HCT116 (cell line): Measurements from ENCODE around the gene SCO1. TPM values are rescaled to one million over a fixed set of nuclear protein-coding genes. Genes with fewer than 3 reads are reported as not detected.

Experiments
- ATAC-seq: fragments of 200-7000 bp; cut with Tn5 transposase; 2 replicates; pipeline ENCODE4 v1.9.1; 2020; ENCODE audit warnings: mild to moderate bottlenecking, moderate library complexity
- BruUV-seq: library from RNA; stranded (reverse); fragments of 400-500 nt; replicated peaks from 2 replicates; lab custom pipeline; 2021; lab: Mats Ljungman, UMichigan
- CTCF ChIA-PET: fragments of 300-600 bp; sonication (Branson Sonifier 250); formaldehyde crosslinking; loops from one replicate; lab custom pipeline; 2021; ENCODE audit warnings: antibody characterized with exemption; lab: Charles Lee
- POLR2A ChIA-PET: fragments of 300-600, 350-600 bp; sonication (Branson Sonifier 250); formaldehyde crosslinking; loops from one replicate; lab custom pipeline; 2021; ENCODE audit warnings: antibody characterized with exemption; lab: Charles Lee
- RAD21 ChIA-PET, 2 experiments: fragments of 300-600 bp; sonication (Branson Sonifier 250); formaldehyde crosslinking; loops; one replicate each; lab custom pipeline; 2023; ENCODE audit warnings: low total read pairs in 2 of 2; ENCODE audit not compliant: uncharacterized antibody in 2 of 2, unreplicated experiment in 2 of 2, low non-redundant PET in 1 of 2; lab: Charles Lee
- DNase-seq: peaks from one replicate; pipeline ENCODE4 v3.0.0-alpha.2; 2010; ENCODE audit warnings: low read depth, low spot score
- H2AFZ ChIP-seq: fragments of 200-600 bp; shearing (Covaris generic), sonication (generic); 2 replicates; pipeline ENCODE4 v1.6.1; 2017; ENCODE audit warnings: low read depth, mixed run types, mixed read lengths, antibody characterized with exemption, low read length; ENCODE audit not compliant: poor library complexity, severe bottlenecking
- H3K27ac ChIP-seq: 2 replicates; pipeline ENCODE4 v1.5.1; 2012; ENCODE audit warnings: low read depth, low read length
- H3K27me3 ChIP-seq: fragments of 200-600 bp; sonication (generic); 2 replicates; pipeline ENCODE4 v1.6.1; 2016; ENCODE audit warnings: mixed run types, low read length, mixed read lengths; ENCODE audit not compliant: insufficient read depth
- H3K36me3 ChIP-seq, 2 experiments: fragments of 200-500 bp in 1 of 2; fragments of 200-600 bp in 1 of 2; sonication (Bioruptor generic) in 1 of 2; sonication (generic) in 1 of 2; 2 replicates each; pipeline versions ENCODE4 v1.5.1 to v1.6.1; 2014 to 2016; ENCODE audit warnings: low read length in 2 of 2, inconsistent platforms in 1 of 2, mixed read lengths in 1 of 2, mixed run types in 1 of 2; ENCODE audit not compliant: insufficient read depth in 2 of 2, control insufficient read depth in 1 of 2
- H3K4me1 ChIP-seq, 2 experiments: fragments of 200-600 bp in 1 of 2; sonication (generic) in 1 of 2; 2 replicates each; pipeline versions ENCODE4 v1.5.1 to v1.6.1; 2012 to 2017; ENCODE audit warnings: low read length in 2 of 2, inconsistent platforms in 1 of 2, mild to moderate bottlenecking in 1 of 2, mixed read lengths in 1 of 2, mixed run types in 1 of 2, moderate library complexity in 1 of 2; ENCODE audit not compliant: insufficient read depth in 2 of 2, control insufficient read depth in 1 of 2
- H3K4me2 ChIP-seq: fragments of 200-600 bp; sonication (generic); 2 replicates; pipeline ENCODE4 v1.6.1; 2017; ENCODE audit warnings: mixed run types, low read length, mixed read lengths
- H3K4me3 ChIP-seq, 2 experiments: fragments of 200-600 bp in 1 of 2; sonication (generic) in 1 of 2; replicated peaks in 1 of 2; 2 replicates each; pipeline ENCODE4 v1.5.1; 2011 to 2016; ENCODE audit warnings: low read length in 2 of 2, control low read depth in 1 of 2, low read depth in 1 of 2, mild to moderate bottlenecking in 1 of 2, mixed read lengths in 1 of 2, mixed run types in 1 of 2
- H3K79me2 ChIP-seq: fragments of 200-600 bp; sonication (generic); 2 replicates; pipeline ENCODE4 v1.6.1; 2017; ENCODE audit warnings: mild to moderate bottlenecking, mixed run types, low read length, moderate library complexity, mixed read lengths; ENCODE audit not compliant: insufficient read depth
- H3K9ac ChIP-seq: fragments of 200-600 bp; sonication (generic); 2 replicates; pipeline ENCODE4 v1.6.1; 2016; ENCODE audit warnings: low read length, mixed read lengths
- H3K9me2 ChIP-seq: fragments of 200-600 bp; sonication (generic), shearing (Covaris generic); 2 replicates; pipeline ENCODE4 v1.6.1; 2017; ENCODE audit warnings: mixed run types, mild to moderate bottlenecking, moderate library complexity; ENCODE audit not compliant: insufficient read depth
- H3K9me3 ChIP-seq, 2 experiments: fragments of 200-500 bp in 1 of 2; fragments of 200-600 bp in 1 of 2; sonication (Bioruptor generic) in 1 of 2; sonication (generic) in 1 of 2; 2 replicates each; pipeline ENCODE4 v1.6.1; 2014 to 2017; ENCODE audit warnings: low read length in 2 of 2, mixed read lengths in 2 of 2, inconsistent platforms in 1 of 2, low read depth in 1 of 2, mild to moderate bottlenecking in 1 of 2, mixed run types in 1 of 2, moderate library complexity in 1 of 2; ENCODE audit not compliant: control insufficient read depth in 1 of 2, insufficient read depth in 1 of 2
- H4K20me1 ChIP-seq: fragments of 200-600 bp; sonication (generic), shearing (Covaris generic); 2 replicates; pipeline ENCODE4 v1.6.1; 2017; ENCODE audit warnings: mixed run types, mild to moderate bottlenecking, moderate library complexity; ENCODE audit not compliant: insufficient read depth
- EGR1 ChIP-seq: IDR thresholded peaks from 2 replicates; pipeline ENCODE4 v1.6.1; 2012; ENCODE audit warnings: low read depth
- ELF1 ChIP-seq: IDR thresholded peaks from 2 replicates; pipeline ENCODE4 v1.6.1; 2012; ENCODE audit warnings: low read depth, borderline replicate concordance
- EZH2 ChIP-seq: fragments of 200-600 bp; sonication (generic); IDR thresholded peaks from 2 replicates; pipeline ENCODE4 v1.6.1; 2017; ENCODE audit warnings: antibody characterized with exemption, mixed run types
- FOSL1 ChIP-seq: IDR thresholded peaks from 2 replicates; pipeline ENCODE4 v1.6.1; 2012; ENCODE audit warnings: low read depth
- JUND ChIP-seq: IDR thresholded peaks from 2 replicates; pipeline ENCODE4 v1.6.1; 2012
- POLR2A ChIP-seq: IDR thresholded peaks from 2 replicates; pipeline ENCODE4 v1.7.0; 2011; ENCODE audit warnings: borderline replicate concordance; ENCODE audit not compliant: insufficient read depth, insufficient read length; ENCODE audit errors: extremely low read depth
- SRF ChIP-seq: IDR thresholded peaks from 2 replicates; pipeline ENCODE4 v1.6.1; 2012; ENCODE audit warnings: low read depth
- ZNF274 ChIP-seq: fragments of 200-500 bp; sonication (Bioruptor generic); IDR thresholded peaks from 2 replicates; pipeline ENCODE4 v1.6.1; 2014; ENCODE audit warnings: mild to moderate bottlenecking, low read depth, low read length, inconsistent platforms
- intact Hi-C: fragments of 100-400 bp; cut with micrococcal nuclease; formaldehyde crosslinking; loops from 2 replicates; pipeline ENCODE4 v1.10.0; 2022
- total RNA-seq: library from RNA; stranded (reverse); gene quantifications from one replicate; pipeline ENCODE4 v1.2.1, GENCODE V29; 2021; ENCODE audit not compliant: unreplicated experiment
- TF ChIP-seq, protein P1 (sequence below): IDR thresholded peaks from 2 replicates; pipeline ENCODE4 v1.6.1; 2012; ENCODE audit warnings: low read depth

The SCO1 gene
- total RNA-seq, 1 experiment from 2014 or later: 35.8 TPM

DNA sequence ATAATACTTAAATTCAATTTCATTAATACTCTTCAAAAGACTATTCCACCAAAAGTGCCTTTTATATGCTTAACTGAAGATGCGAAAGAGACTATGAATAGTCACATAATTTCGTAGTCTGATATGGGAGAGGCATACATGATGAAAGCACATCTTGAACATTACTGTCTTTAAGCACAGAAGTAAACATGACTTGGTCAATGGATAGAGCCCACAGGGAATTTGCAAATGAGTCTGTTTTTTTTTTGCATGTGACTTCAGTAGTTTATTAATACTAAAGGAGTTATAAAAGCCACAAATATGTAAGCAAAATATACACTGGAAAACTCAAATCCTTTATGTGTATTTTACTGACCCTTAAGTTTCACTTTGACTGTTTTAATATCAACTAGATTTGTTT lies 16.0 kb upstream of the SCO1 start (continued):
- TF ChIP-seq, protein P1, sequence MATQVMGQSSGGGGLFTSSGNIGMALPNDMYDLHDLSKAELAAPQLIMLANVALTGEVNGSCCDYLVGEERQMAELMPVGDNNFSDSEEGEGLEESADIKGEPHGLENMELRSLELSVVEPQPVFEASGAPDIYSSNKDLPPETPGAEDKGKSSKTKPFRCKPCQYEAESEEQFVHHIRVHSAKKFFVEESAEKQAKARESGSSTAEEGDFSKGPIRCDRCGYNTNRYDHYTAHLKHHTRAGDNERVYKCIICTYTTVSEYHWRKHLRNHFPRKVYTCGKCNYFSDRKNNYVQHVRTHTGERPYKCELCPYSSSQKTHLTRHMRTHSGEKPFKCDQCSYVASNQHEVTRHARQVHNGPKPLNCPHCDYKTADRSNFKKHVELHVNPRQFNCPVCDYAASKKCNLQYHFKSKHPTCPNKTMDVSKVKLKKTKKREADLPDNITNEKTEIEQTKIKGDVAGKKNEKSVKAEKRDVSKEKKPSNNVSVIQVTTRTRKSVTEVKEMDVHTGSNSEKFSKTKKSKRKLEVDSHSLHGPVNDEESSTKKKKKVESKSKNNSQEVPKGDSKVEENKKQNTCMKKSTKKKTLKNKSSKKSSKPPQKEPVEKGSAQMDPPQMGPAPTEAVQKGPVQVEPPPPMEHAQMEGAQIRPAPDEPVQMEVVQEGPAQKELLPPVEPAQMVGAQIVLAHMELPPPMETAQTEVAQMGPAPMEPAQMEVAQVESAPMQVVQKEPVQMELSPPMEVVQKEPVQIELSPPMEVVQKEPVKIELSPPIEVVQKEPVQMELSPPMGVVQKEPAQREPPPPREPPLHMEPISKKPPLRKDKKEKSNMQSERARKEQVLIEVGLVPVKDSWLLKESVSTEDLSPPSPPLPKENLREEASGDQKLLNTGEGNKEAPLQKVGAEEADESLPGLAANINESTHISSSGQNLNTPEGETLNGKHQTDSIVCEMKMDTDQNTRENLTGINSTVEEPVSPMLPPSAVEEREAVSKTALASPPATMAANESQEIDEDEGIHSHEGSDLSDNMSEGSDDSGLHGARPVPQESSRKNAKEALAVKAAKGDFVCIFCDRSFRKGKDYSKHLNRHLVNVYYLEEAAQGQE: no peak
- TF ChIP-seq EGR1: no peak
- no peak for TF ChIP-seq JUND
- no peak for TF ChIP-seq FOSL1
- no peak for TF ChIP-seq POLR2A

DNA sequence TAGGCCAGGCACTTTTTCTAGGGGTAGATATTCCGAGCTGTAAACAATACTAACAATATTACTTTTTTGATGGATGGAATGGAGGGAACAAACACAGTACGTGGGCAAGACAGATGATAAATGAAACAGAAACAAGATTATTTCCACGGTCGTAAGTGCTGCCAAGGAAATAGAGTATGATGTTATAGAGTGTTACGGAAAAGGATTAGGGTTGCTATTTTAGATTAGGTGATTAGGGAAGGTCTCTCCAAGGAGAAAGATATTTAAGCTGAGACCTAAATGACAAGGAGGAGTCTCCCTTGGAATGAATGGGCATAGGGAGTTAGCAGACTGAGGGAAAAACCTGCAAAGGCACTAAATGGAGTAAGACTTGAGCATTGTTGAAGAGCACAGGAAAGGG lies 8.4 kb upstream of the SCO1 start:
- RAD21 ChIA-PET: no interaction called here

More for the DNA sequence above, 8.4 kb upstream of the SCO1 start:
- no peak overlapping the region for H2AFZ ChIP-seq
- no TSS peak for BruUV-seq
- intact Hi-C loops: no loop called here
- peaks cover 11% of the 10 kb centered on the region for H3K79me2 ChIP-seq
- no peak overlapping the region for H3K9ac ChIP-seq
- ChIA-PET CTCF (no interaction called here), POLR2A (no interaction called here)
- no peak overlapping the region for H3K4me3 ChIP-seq
- no peaks in the 10 kb centered on the region for H3K9me3 ChIP-seq
- TF ChIP-seq SRF (no peak), ELF1 (no peak), JUND (no peak), EZH2 (no peak), ZNF274 (no peak)
- peaks cover 0 to 6% of the 10 kb centered on the region in 2 experiments; a peak in 3 of 4 replicates for H3K4me1 ChIP-seq
- no peak for DNase-seq
- H3K27me3 ChIP-seq: no peaks in the 10 kb centered on the region
- no peak overlapping the region for H3K4me2 ChIP-seq
- H3K27ac ChIP-seq: no peak overlapping the region
- no peaks in the 10 kb centered on the region for H3K9me2 ChIP-seq
- no peaks in the 10 kb centered on the region for H4K20me1 ChIP-seq
- H3K36me3 ChIP-seq: peaks cover 9 to 25% of the 10 kb centered on the region in 2 experiments; a peak in 3 of 4 replicates
- no peak for ATAC-seq
